ENCODE measurements around the gene IPO4. TPM values are rescaled to one million over a fixed set of nuclear protein-coding genes. Genes with fewer than 3 reads are reported as not detected.

Gene IPO4
- total and polyA plus RNA-seq, 2 of the 13 experiments (the other 11 are each of a cell fraction or from before 2014, with no cell fraction given) = 39.0 to 179 TPM

GRCh38 chr14:24146453-24146977 lies 42.1 kb downstream of the IPO4 start, which contains the start of gene PSME2 (continued):
- TF ChIP-seq UBTF (CRISPR knock-in tag; IDR thresholded peaks at IDR 0.05) (peak; percentile 68; the same call in 1 of the 2 replicates), ATF6 (CRISPR knock-in tag; conservative IDR thresholded peaks at IDR 0.05) (no peak), NR2F1 (CRISPR knock-in tag; IDR thresholded peaks at IDR 0.05) (no peak), ZBTB1 (CRISPR knock-in tag; IDR thresholded peaks at IDR 0.05; ENCODE audit: borderline replicate concordance) (peak; percentile 65; the same call in 1 of the 2 replicates), KLF16 (CRISPR knock-in tag; IDR thresholded peaks at IDR 0.05) (peak in 1 of 2 experiments; percentile 89; a peak in 2 of 4 replicates), ZBTB34 (CRISPR knock-in tag; IDR thresholded peaks at IDR 0.05) (peak; percentile 61; the same call in 1 of the 2 replicates), HOMEZ (CRISPR knock-in tag; IDR thresholded peaks at IDR 0.05; ENCODE audit: low read depth) (peak; percentile 86), HDAC1 (CRISPR knock-in tag; IDR thresholded peaks at IDR 0.05) (no peak), HOXA9 (CRISPR knock-in tag; IDR thresholded peaks at IDR 0.05; ENCODE audit: borderline replicate concordance) (no peak), RARA (CRISPR knock-in tag; IDR thresholded peaks at IDR 0.05) (peak; percentile 74), MAZ (IDR thresholded peaks at IDR 0.05; ENCODE audit: borderline replicate concordance, low read depth, low read length) (peak; percentile 99), MAZ (CRISPR knock-in tag; IDR thresholded peaks at IDR 0.05; ENCODE audit: low read depth) (peak; percentile 80; the same call in 1 of the 2 replicates), ZNF816 (CRISPR knock-in tag; IDR thresholded peaks at IDR 0.05; ENCODE audit: borderline replicate concordance) (no peak), SNRNP70 (IDR thresholded peaks at IDR 0.05; ENCODE audit: low read depth, low read length) (no peak), NFKBIZ (CRISPR knock-in tag; IDR thresholded peaks at IDR 0.05) (peak; percentile 14; the same call in 1 of the 2 replicates), ZNF350 (CRISPR knock-in tag; IDR thresholded peaks at IDR 0.05; ENCODE audit: borderline replicate concordance, low read depth) (peak; percentile 98; the same call in 1 of the 2 replicates), CSRNP2 (CRISPR knock-in tag; conservative IDR thresholded peaks at IDR 0.05; ENCODE audit: low read depth) (no peak), MATR3 (CRISPR knock-in tag; IDR thresholded peaks at IDR 0.05) (no peak), DR1 (CRISPR knock-in tag; IDR thresholded peaks at IDR 0.05) (peak; percentile 76; the same call in 1 of the 2 replicates), ZNF432 (CRISPR knock-in tag; IDR thresholded peaks at IDR 0.05; ENCODE audit: borderline replicate concordance) (no peak)

Measured in HepG2 (cell line).